HG02571 (cell line): ENCODE results near the gene ZPR1.
"Not testable (repeated sequence)": the region's sequence is repeated elsewhere in the genome, so short reads cannot be mapped to it uniquely, and the experiment has no call there.

ENCODE experiments used
- ATAC-seq: cut with Tn5 transposase; IDR thresholded peaks from one replicate; pipeline ENCODE4 v1.9.1; 2021; ENCODE audit warnings: mild to moderate bottlenecking, moderate library complexity; ENCODE audit not compliant: unreplicated experiment

ZPR1 gene

GRCh38 chr11:116771935-116772334 is 15.9 kb downstream of the ZPR1 start:
- no peak for ATAC-seq

- no peak for ATAC-seq
Observed at GRCh38 chr11:116762132-116762531, 25.7 kb downstream of the ZPR1 start.

DNA sequence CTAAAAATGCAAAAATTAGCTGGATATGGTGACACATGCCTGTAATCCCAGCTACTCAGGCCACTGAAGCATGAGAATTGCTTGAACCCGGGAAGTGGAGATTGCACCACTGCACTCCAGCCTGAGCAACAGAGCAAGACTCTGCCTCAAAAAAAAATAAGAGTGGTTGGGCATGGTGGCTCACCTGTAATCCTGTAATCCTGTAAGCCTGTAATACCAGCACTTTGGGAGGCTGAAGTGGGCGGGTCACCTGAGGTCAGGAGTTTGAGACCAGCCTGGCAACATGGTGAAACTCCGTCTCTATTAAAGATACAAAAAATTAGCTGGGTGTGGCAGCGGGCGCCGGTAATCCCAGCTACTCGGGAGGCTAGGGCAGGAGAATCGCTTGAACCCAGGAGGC is 31.8 kb downstream of the ZPR1 start:
- not testable (repeated sequence) for ATAC-seq

DNA sequence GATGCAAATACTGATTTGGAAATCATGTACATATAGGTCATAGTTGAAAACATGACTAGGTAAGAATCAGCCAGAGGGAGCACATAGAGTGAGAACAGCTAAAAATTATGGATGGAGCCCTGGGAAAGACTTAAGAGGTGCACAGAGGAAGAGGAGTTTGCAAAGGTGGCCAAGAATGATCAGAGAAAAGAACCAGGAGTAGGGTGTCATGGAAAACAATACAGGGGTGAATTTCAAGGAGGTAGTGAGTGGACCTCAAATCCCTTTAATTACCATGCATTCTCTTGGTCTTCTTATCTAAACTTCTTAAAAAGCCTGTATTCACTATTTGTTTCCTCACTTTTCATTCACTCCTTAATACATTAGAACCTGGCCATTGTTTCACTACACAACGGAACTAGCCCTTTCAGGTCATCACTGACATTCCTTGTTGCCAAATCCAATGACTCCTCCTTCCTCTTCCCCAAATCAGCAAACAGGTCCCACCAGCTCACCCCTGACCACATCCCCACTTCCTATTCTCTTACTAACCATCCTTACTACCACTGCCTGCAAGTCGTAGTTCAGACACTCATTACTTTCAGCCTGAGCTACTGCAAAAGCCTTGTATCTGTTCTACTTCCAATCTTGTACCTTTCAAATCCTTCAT is 37.6 kb downstream of the ZPR1 start:
- ATAC-seq: no peak

DNA sequence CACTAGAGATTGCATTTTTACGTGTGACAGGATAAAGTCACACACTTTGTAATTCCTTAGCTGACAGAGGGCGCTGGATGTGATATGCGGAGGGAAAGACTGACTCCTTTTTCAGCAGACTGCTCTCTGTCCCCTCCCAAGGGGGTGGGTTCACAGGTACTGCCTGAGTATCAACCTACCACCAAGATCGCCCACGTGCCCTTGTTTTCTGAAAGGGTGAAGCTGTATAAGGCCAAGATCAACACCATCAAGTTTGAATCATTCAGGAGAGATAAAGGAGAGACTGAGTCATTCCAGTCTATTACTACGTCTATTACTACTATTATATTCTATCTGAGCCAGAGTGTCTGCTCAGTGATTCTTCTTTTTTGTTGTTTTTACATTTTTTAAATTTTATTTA is 45.7 kb downstream of the ZPR1 start:
- ATAC-seq: no peak

DNA sequence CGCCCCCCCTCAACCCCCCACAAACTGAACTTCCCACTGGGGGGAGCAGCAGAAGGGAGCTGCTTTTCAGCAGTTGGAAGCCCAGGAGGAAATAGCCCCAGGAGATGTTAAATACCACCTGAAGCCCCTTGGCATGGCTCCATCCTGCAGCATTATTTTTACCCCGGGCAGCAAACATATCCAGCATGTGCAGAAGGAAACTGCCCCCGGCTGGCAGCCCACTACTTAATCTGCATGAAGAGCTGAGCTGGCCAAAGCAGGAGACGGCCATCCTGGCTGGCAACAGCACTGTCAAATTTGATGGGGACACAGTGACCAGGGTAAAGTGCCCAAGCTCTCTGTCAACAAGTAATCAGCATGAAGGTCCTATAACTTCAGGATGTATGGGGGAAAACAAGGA is 47.1 kb downstream of the ZPR1 start:
- no peak for ATAC-seq

DNA sequence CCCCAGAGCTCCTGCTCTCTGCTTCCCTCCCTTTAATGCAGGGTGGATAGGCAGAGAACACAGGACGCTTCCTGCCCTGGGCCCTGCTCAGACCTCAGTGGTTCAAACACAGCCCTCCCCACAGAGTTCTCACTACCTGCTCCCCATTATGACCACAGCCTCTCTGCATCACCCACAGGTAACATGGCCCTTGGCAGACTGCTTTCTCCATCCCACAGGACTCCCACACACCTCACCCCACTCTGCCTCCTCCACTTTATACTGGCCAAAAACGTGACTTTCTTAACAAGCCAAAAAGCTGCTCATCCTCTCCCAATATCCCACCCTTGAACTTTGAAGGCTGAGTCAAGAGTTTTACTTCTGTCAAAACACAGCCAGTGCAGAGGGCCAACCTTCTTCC is 48.8 kb downstream of the ZPR1 start:
- ATAC-seq: no peak

GRCh38 chr11:116736763-116737162 is 51.1 kb downstream of the ZPR1 start:
- ATAC-seq: no peak

DNA sequence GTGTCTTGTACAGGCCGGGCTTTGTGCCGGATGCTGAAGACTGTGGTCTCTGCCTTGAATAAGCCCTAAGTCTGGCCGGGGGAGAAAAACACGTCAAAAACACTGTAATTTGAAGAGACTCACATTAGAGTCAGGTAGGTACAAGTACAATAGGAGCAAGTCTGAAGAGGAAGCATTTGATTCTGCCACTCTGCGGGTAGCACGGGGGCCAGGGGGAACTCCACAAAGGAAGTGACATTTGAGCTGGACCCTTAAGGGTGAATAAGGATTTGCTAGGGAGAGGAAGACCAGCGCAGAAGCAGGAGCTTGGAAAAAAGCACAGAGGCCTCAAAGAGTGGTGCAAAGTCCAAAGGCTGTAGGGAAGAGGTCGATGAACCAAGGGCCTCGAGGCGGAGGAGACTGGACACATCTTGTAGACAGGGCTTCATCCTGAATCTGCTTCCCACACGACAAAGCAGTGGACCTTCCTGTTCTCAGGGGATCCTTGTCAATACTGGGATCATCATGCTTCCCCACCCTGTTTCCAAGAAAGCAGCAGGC is 53.8 kb downstream of the ZPR1 start:
- ATAC-seq: no peak

DNA sequence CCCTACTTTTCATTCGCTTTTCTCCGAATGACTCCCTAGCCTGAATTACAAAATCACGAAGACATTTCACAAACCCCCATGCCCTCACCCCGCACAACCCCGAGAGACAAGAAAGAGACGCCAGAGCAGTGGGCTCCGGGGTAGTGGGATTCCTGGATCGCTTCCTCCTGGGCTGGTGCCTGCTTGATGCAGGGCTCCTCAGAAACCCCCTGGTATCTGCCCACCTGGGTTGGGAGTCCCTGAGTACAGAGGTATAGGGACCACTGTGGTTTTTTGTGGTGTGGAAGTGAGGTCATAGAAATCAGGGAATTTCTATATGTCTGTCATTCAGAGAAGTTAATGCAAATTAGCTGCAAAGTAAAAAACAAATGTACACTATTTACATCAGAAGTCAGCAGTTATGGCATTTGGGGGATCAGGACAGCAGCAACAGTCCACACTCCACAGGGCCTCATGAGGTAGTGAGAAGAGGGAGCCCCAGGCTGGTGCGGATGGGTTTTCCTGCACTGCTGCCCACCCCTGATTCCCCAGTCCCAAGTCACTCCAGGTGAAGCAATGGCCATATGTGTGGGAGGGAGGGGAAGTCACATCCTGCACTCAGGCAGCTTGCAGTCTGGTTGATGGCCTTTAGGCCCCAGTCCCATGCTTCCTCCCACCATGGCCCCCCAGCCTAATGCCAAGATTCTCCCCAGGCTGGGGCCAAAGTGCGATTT is 54.6 kb downstream of the ZPR1 start:
- no peak for ATAC-seq

GRCh38 chr11:116732271-116733042 is 55.4 kb downstream of the ZPR1 start:
- peak; percentile 68 for ATAC-seq

DNA sequence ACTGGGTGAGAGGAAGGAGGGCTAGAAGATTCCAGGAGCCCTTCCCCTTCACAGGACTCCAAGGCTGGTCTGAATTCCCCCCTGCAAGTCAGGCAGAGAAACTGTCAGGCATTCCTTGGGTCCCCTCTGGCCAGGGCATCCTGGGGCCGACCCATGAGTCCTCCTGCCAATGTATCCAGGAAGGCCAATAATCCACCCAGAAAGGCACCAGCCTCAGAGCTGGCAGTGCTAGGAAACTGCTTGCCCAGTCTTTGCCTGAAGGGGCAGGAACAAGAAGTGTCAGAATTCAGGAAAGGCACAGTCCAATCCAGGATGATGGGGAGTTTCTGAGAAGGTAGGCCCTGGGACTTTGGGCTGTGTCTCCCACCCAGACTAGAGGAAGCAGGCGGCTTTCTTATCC is 56.0 kb downstream of the ZPR1 start:
- no peak for ATAC-seq

DNA sequence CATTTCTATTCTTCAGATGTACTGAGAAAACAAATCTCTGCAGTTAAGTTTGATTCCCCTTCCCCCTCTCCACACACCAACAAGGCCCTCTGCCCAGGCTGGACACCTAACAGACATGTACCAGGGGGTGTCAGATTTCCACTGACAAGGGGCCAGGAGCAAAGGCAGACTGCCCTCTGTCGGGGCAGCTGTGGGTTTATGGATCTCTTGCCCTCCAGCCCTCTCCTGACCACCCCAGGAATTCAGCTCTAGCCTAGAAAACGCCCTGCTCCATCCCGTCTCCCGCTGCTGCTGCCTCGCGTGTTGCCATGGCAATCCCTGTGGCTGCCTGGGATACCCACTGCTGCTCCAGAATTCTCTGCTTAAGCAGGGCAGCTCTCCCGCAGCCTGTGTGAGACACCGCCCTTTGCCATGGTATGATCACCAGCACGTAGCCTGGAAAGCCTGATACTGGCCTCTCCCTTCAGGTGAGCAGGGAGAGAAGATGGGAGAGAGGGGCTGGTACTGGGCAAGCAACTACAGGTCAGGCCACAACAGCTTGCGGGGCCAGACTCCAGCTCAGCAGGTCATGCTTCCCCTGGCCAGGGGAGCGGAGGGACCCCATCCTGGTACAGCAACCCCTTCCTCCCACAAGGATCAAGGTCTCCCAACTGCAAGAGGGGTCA is 56.6 kb downstream of the ZPR1 start:
- no peak for ATAC-seq

DNA sequence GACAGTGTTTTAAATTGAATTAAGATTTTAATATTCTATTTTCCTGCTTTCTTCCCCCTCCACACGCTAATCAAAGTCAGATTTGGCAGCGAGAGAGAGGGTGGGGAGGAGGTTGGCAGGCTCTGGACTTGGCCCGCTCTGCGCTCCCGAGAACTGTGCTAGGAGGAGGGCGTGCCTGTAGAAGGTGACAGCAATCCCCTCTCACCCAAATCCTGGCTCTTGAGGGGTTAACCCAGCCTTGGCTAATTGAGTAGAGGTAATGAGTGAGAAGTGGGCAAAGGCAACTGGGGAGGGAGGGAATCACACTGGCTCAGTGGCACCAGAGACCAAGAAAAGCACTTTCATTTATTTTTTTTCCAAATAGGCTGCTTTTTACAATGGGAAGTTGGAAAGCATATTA is 57.2 kb downstream of the ZPR1 start:
- ATAC-seq: no peak

- ATAC-seq: no peak
Observed at GRCh38 chr11:116730241-116730561, 57.6 kb downstream of the ZPR1 start.

GRCh38 chr11:116729501-116730240 is 58.2 kb downstream of the ZPR1 start:
- ATAC-seq: no peak

- no peak for ATAC-seq
Observed at GRCh38 chr11:116727990-116728389, 59.8 kb downstream of the ZPR1 start.

GRCh38 chr11:116725434-116726221 is 62.2 kb downstream of the ZPR1 start:
- no peak for ATAC-seq

DNA sequence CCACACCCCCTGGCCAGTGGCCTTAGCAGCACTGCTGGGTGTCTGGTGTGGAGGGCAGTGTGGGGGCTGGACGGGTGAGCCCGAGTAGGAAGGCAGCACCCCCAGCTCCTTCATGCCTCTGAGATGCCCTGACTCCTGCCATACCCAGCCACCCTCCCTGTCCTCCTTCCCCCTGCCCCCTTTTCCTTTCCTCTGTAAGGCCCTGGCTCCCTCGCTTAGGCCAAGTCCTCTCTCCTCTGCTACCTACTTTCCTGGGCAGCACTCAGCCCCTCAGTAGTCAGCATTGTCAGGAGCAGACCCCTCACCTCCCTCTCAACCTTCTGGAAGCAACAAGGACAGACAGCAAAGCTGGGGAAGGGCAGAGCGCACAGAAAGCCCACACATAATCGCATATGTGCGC is 63.0 kb downstream of the ZPR1 start:
- no peak for ATAC-seq
